Transverse colon (tissue), 4 donors: ENCODE data around the gene ZNF385D.

Source experiments
- POLR2A ChIP-seq: fragments of 450-650 bp; IDR thresholded peaks from one replicate; pipeline ENCODE4 v1.6.1; 2016; ENCODE audit warnings: antibody characterized with exemption, mild to moderate bottlenecking, moderate library complexity
- POLR2AphosphoS5 ChIP-seq, 3 donors: sonication (generic); formaldehyde crosslinking; IDR thresholded peaks; one replicate each; pipeline ENCODE4 v1.6.1; 2016; ENCODE audit warnings: antibody characterized with exemption in 3 of 3
- TF ChIP-seq, protein P1 (sequence below), 5 experiments: fragments of 200-600 bp in 3 of 5; fragments of 450-650 bp in 2 of 5; sonication (generic) in 3 of 5; IDR thresholded peaks; 1 replicate in 2 of 5; 2 replicates in 3 of 5; pipeline ENCODE4 v1.5.1; 2016 to 2017; ENCODE audit warnings: antibody characterized with exemption in 5 of 5, inconsistent platforms in 3 of 5, mild to moderate bottlenecking in 2 of 5, moderate library complexity in 1 of 5

DNA sequence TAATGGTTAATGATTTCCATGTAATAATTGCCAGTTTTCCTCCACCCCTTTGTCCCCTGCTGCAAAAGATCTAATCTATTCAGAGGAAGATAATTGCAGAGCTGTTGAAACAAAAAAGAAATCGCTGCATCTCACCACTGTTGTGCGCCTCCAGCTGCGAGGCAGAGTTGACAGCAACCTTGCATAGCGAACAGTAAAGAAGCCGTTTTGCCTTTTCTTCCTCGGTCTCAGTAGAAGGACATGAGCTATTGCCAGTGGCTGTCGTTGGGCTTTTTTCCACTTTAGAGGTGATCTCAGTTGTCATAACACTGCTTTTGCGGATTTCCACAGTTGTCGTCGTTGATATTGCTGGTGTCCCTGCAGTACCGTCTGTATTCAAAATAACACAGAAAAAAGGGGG is 314.2 kb downstream of the ZNF385D start:
- TF ChIP-seq, protein P1, sequence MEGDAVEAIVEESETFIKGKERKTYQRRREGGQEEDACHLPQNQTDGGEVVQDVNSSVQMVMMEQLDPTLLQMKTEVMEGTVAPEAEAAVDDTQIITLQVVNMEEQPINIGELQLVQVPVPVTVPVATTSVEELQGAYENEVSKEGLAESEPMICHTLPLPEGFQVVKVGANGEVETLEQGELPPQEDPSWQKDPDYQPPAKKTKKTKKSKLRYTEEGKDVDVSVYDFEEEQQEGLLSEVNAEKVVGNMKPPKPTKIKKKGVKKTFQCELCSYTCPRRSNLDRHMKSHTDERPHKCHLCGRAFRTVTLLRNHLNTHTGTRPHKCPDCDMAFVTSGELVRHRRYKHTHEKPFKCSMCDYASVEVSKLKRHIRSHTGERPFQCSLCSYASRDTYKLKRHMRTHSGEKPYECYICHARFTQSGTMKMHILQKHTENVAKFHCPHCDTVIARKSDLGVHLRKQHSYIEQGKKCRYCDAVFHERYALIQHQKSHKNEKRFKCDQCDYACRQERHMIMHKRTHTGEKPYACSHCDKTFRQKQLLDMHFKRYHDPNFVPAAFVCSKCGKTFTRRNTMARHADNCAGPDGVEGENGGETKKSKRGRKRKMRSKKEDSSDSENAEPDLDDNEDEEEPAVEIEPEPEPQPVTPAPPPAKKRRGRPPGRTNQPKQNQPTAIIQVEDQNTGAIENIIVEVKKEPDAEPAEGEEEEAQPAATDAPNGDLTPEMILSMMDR (IDR thresholded peaks at IDR 0.05) = no peak
- TF ChIP-seq POLR2AphosphoS5 (IDR thresholded peaks at IDR 0.05) (no peak), POLR2A (no peak)
